Neural cell (in vitro differentiated cells): ENCODE data around the gene DOCK10. TPM values are rescaled to one million over a fixed set of nuclear protein-coding genes. Genes with fewer than 3 reads are reported as not detected.

ENCODE experiments used
- H2AFZ ChIP-seq: fragments of 200-600, 300-800 bp; sonication (generic), shearing (Covaris generic); 2 replicates; pipeline ENCODE4 v1.6.0; 2014; ENCODE audit warnings: low read depth, mild to moderate bottlenecking, antibody characterized with exemption, low read length, moderate library complexity
- H3F3A ChIP-seq: fragments of 200-600 bp; shearing (Covaris generic); 2 replicates; pipeline ENCODE4 v1.6.1; 2016; ENCODE audit warnings: mild to moderate bottlenecking, moderate library complexity, mixed read lengths, antibody characterized with exemption, low read length; ENCODE audit not compliant: insufficient read depth, poor library complexity, severe bottlenecking
- H3K27ac ChIP-seq: fragments of 200-600, 300-800 bp; sonication (generic), shearing (Covaris generic); 2 replicates; pipeline ENCODE4 v1.5.1; 2014; ENCODE audit warnings: mild to moderate bottlenecking, low read length, moderate library complexity
- H3K27me3 ChIP-seq: fragments of 300-800, 200-600 bp; sonication (generic), shearing (Covaris generic); 2 replicates; pipeline ENCODE4 v1.6.0; 2014; ENCODE audit warnings: mild to moderate bottlenecking, low read depth, low read length, moderate library complexity; ENCODE audit not compliant: insufficient read depth
- H3K36me3 ChIP-seq: fragments of 300-800, 200-600 bp; sonication (generic), shearing (Covaris generic); 2 replicates; pipeline ENCODE4 v1.5.1; 2014; ENCODE audit warnings: mild to moderate bottlenecking, antibody characterized with exemption, low read length, moderate library complexity; ENCODE audit not compliant: insufficient read depth
- H3K4me2 ChIP-seq: fragments of 300-800, 200-600 bp; sonication (generic), shearing (Covaris generic); 2 replicates; pipeline ENCODE4 v1.6.0; 2014; ENCODE audit warnings: mild to moderate bottlenecking, low read length
- H3K4me3 ChIP-seq: fragments of 300-800, 200-600 bp; sonication (generic), shearing (Covaris generic); 2 replicates; pipeline ENCODE4 v1.5.1; 2014; ENCODE audit warnings: mild to moderate bottlenecking, low read length, moderate library complexity
- H3K79me2 ChIP-seq: fragments of 200-600 bp; shearing (Covaris generic); replicated peaks from 2 replicates; pipeline ENCODE4 v1.6.0; 2014; ENCODE audit warnings: mild to moderate bottlenecking, low read length, moderate library complexity; ENCODE audit not compliant: insufficient read depth
- H3K9ac ChIP-seq: fragments of 300-800, 200-600 bp; sonication (generic), shearing (Covaris generic); 2 replicates; pipeline ENCODE4 v1.6.1; 2016; ENCODE audit warnings: mild to moderate bottlenecking, low read length, mixed read lengths
- H3K9me2 ChIP-seq: fragments of 200-600 bp; shearing (Covaris generic); 2 replicates; pipeline ENCODE4 v1.6.1; 2016; ENCODE audit warnings: mild to moderate bottlenecking, low read length, mixed read lengths; ENCODE audit not compliant: insufficient read depth
- H3K9me3 ChIP-seq: fragments of 200-600, 300-800 bp; sonication (generic), shearing (Covaris generic); 2 replicates; pipeline ENCODE4 v1.6.1; 2016; ENCODE audit warnings: mild to moderate bottlenecking, mixed run types, low read length, moderate library complexity, mixed read lengths
- H4K20me1 ChIP-seq: fragments of 200-600 bp; shearing (Covaris generic); 2 replicates; pipeline ENCODE4 v1.6.1; 2016; ENCODE audit warnings: mild to moderate bottlenecking, mixed run types; ENCODE audit not compliant: insufficient read depth
- EP300 ChIP-seq: fragments of 450-650 bp; conservative IDR thresholded peaks from 2 replicates; pipeline ENCODE4 v1.6.1; 2014; ENCODE audit warnings: antibody characterized with exemption, mild to moderate bottlenecking, moderate library complexity; ENCODE audit not compliant: poor library complexity, severe bottlenecking
- EZH2 ChIP-seq: fragments of 200-600, 300-800 bp; shearing (Covaris generic), sonication (generic); IDR thresholded peaks from 2 replicates; pipeline ENCODE4 v1.6.1; 2014; ENCODE audit warnings: antibody characterized with exemption, low read length, borderline replicate concordance, mild to moderate bottlenecking; ENCODE audit not compliant: insufficient read depth, poor library complexity, severe bottlenecking
- MXI1 ChIP-seq: fragments of 450-650 bp; conservative IDR thresholded peaks from 2 replicates; pipeline ENCODE4 v1.6.1; 2014; ENCODE audit warnings: antibody characterized with exemption, mild to moderate bottlenecking; ENCODE audit not compliant: poor library complexity, severe bottlenecking
- POLR2AphosphoS5 ChIP-seq: IDR thresholded peaks from 2 replicates; pipeline ENCODE4 v1.6.1; 2012
- RAD21 ChIP-seq: fragments of 450-650 bp; conservative IDR thresholded peaks from 2 replicates; pipeline ENCODE4 v1.6.1; 2014; ENCODE audit warnings: antibody characterized with exemption, mild to moderate bottlenecking, moderate library complexity
- SMC3 ChIP-seq: fragments of 450-650 bp; conservative IDR thresholded peaks from 2 replicates; pipeline ENCODE4 v1.6.1; 2014; ENCODE audit warnings: antibody characterized with exemption, mild to moderate bottlenecking, moderate library complexity; ENCODE audit not compliant: poor library complexity
- TAF1 ChIP-seq: IDR thresholded peaks from 2 replicates; pipeline ENCODE4 v1.6.1; 2012; ENCODE audit warnings: low read depth
- polyA plus RNA-seq: library from polyadenylated mRNA; depleted of rRNA; stranded (reverse); fragments of >200 nt; gene quantifications from 2 replicates; pipeline ENCODE4 v1.2.3, GENCODE V29; 2014
- TF ChIP-seq, protein P1 (sequence below): fragments of 450-650 bp; IDR thresholded peaks from 2 replicates; pipeline ENCODE4 v1.5.1; 2014; ENCODE audit warnings: antibody characterized with exemption, mild to moderate bottlenecking, moderate library complexity; ENCODE audit not compliant: poor library complexity, severe bottlenecking
- TF ChIP-seq, protein P2 (sequence below): IDR thresholded peaks from 2 replicates; pipeline ENCODE4 v1.6.1; 2012; ENCODE audit warnings: borderline replicate concordance

The DOCK10 gene
- polyA plus RNA-seq, 1 donor from 2014 or later = 0.37 TPM

- TF ChIP-seq EP300 = no peak
- H3K9ac ChIP-seq = no peak overlapping the region
- H3K4me3 ChIP-seq = no peak overlapping the region
Measured at GRCh38 chr2:224984637-224985036, 57.6 kb downstream of the DOCK10 start.

DNA sequence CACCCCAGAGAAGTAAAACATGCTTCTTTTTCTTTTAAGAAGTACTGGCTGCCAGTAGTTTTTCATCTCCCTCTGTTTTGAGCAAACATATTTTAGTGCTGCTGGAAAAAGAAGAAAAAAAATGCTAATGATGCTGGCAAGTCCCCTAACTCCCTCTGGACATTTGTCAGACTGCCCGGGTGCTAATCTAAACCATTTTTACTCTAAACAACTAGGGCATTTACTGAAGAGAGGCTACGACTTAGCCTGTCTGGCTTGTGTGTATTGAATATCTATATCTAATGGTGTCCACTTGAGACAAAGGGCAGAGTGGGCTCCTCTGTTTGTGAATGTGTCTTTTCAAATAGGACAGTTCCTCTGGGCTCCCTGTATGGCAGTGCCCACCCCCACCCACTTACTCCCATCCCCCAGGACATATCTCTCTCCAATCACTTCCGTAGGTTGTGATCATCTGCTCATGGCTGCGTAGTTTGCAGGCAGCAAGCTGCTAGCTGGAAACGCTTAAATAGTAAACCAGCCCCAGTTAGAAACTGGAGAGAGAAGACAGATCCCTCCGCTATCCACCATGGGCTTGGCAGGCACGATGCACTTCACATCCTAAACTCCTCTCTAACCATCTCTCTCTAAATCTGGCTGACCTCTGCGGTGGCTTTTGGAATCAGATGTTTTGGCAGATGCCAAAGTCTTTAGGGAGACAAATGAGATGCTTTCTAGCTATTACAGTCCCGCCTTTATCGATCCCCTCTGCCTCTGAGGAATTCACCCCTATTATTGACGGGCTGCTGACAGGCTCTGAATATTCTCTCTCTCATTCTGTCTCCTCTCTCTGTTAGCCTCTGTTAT lies 58.3 kb downstream of the DOCK10 start:
- H3K4me2 ChIP-seq = no peak overlapping the region
- H3K27me3 ChIP-seq = no peaks in the 10 kb centered on the region
- H3K4me3 ChIP-seq = no peak overlapping the region
- H3K79me2 ChIP-seq = no peaks in the 10 kb centered on the region
- no peak for TF ChIP-seq RAD21
- TF ChIP-seq, protein P1, sequence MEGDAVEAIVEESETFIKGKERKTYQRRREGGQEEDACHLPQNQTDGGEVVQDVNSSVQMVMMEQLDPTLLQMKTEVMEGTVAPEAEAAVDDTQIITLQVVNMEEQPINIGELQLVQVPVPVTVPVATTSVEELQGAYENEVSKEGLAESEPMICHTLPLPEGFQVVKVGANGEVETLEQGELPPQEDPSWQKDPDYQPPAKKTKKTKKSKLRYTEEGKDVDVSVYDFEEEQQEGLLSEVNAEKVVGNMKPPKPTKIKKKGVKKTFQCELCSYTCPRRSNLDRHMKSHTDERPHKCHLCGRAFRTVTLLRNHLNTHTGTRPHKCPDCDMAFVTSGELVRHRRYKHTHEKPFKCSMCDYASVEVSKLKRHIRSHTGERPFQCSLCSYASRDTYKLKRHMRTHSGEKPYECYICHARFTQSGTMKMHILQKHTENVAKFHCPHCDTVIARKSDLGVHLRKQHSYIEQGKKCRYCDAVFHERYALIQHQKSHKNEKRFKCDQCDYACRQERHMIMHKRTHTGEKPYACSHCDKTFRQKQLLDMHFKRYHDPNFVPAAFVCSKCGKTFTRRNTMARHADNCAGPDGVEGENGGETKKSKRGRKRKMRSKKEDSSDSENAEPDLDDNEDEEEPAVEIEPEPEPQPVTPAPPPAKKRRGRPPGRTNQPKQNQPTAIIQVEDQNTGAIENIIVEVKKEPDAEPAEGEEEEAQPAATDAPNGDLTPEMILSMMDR = no peak
- no peak for TF ChIP-seq EZH2
- TF ChIP-seq POLR2AphosphoS5 = no peak
- TF ChIP-seq TAF1 = no peak
- TF ChIP-seq SMC3 = no peak
- TF ChIP-seq MXI1 = no peak
- TF ChIP-seq, protein P2, sequence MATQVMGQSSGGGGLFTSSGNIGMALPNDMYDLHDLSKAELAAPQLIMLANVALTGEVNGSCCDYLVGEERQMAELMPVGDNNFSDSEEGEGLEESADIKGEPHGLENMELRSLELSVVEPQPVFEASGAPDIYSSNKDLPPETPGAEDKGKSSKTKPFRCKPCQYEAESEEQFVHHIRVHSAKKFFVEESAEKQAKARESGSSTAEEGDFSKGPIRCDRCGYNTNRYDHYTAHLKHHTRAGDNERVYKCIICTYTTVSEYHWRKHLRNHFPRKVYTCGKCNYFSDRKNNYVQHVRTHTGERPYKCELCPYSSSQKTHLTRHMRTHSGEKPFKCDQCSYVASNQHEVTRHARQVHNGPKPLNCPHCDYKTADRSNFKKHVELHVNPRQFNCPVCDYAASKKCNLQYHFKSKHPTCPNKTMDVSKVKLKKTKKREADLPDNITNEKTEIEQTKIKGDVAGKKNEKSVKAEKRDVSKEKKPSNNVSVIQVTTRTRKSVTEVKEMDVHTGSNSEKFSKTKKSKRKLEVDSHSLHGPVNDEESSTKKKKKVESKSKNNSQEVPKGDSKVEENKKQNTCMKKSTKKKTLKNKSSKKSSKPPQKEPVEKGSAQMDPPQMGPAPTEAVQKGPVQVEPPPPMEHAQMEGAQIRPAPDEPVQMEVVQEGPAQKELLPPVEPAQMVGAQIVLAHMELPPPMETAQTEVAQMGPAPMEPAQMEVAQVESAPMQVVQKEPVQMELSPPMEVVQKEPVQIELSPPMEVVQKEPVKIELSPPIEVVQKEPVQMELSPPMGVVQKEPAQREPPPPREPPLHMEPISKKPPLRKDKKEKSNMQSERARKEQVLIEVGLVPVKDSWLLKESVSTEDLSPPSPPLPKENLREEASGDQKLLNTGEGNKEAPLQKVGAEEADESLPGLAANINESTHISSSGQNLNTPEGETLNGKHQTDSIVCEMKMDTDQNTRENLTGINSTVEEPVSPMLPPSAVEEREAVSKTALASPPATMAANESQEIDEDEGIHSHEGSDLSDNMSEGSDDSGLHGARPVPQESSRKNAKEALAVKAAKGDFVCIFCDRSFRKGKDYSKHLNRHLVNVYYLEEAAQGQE = no peak
- TF ChIP-seq EP300 = no peak
- H3K36me3 ChIP-seq = no peaks in the 10 kb centered on the region
- no peaks in the 10 kb centered on the region for H4K20me1 ChIP-seq
- H3F3A ChIP-seq = no peaks in the 10 kb centered on the region
- H3K27ac ChIP-seq = no peak overlapping the region
- H3K9ac ChIP-seq = no peak overlapping the region
- H3K9me2 ChIP-seq = no peaks in the 10 kb centered on the region
- no peaks in the 10 kb centered on the region for H3K9me3 ChIP-seq
- no peak overlapping the region for H2AFZ ChIP-seq

More at GRCh38 chr2:224984637-224985036, 57.6 kb downstream of the DOCK10 start:
- no peaks in the 10 kb centered on the region for H3K27me3 ChIP-seq
- H3F3A ChIP-seq = no peaks in the 10 kb centered on the region
- H2AFZ ChIP-seq = no peak overlapping the region
- H3K27ac ChIP-seq = no peak overlapping the region
- H3K79me2 ChIP-seq = no peaks in the 10 kb centered on the region
- no peaks in the 10 kb centered on the region for H4K20me1 ChIP-seq
- no peaks in the 10 kb centered on the region for H3K9me2 ChIP-seq
- no peaks in the 10 kb centered on the region for H3K36me3 ChIP-seq
- no peaks in the 10 kb centered on the region for H3K9me3 ChIP-seq
- H3K4me2 ChIP-seq = no peak overlapping the region
